Neural crest cell (in vitro differentiated cells): ENCODE measurements around the gene ZNRF2. TPM values are rescaled to one million over a fixed set of nuclear protein-coding genes. Genes with fewer than 3 reads are reported as not detected.
"Not testable (repeated sequence)": the region's sequence is repeated elsewhere in the genome, so short reads cannot be mapped to it uniquely, and the experiment has no call there.

Experiments used
- DNase-seq: peaks from one replicate; pipeline ENCODE4 v3.0.0; 2021; ENCODE audit warnings: low read depth, mixed read lengths, low spot score
- H3K27ac Mint-ChIP-seq: one replicate; pipeline ENCODE4 v1.8.0; 2021; ENCODE audit warnings: mild to moderate bottlenecking, mixed read lengths; ENCODE audit not compliant: unreplicated experiment
- H3K27me3 Mint-ChIP-seq: 2 replicates; pipeline ENCODE4 v1.8.0; 2021; ENCODE audit warnings: low read depth, mild to moderate bottlenecking, mixed read lengths
- H3K36me3 Mint-ChIP-seq: 2 replicates; pipeline ENCODE4 v1.8.0; 2021; ENCODE audit warnings: low read depth, mild to moderate bottlenecking, mixed read lengths
- H3K4me1 Mint-ChIP-seq: 2 replicates; pipeline ENCODE4 v1.8.0; 2021; ENCODE audit warnings: mixed read lengths
- H3K4me3 Mint-ChIP-seq: one replicate; pipeline ENCODE4 v1.8.0; 2021; ENCODE audit warnings: mild to moderate bottlenecking, mixed read lengths
- H3K9me3 Mint-ChIP-seq: 2 replicates; pipeline ENCODE4 v1.8.0; 2021; ENCODE audit warnings: mixed read lengths
- total RNA-seq: library from RNA; stranded (reverse); gene quantifications from 2 replicates; pipeline ENCODE4 v1.2.1, GENCODE V29; 2021
- TF ChIP-seq, protein P1 (sequence below): fragments of 200-600 bp; sonication (generic); conservative IDR thresholded peaks from 2 replicates; pipeline ENCODE4 v1.5.0; 2021; ENCODE audit warnings: antibody characterized with exemption, mild to moderate bottlenecking

The ZNRF2 gene
- total RNA-seq, 1 donor from 2014 or later, result 5.4 TPM

GRCh38 chr7:30264052-30264451 is 20.3 kb upstream of the ZNRF2 start:
- DNase-seq, result no peak
- Mint-ChIP-seq H3K27ac (no peak overlapping the region), H3K27me3 (peaks cover 5% of the 10 kb centered on the region), H3K9me3 (no peaks in the 10 kb centered on the region), H3K36me3 (no peaks in the 10 kb centered on the region), H3K4me3 (no peak overlapping the region), H3K4me1 (no peaks in the 10 kb centered on the region)
- TF ChIP-seq, protein P1, sequence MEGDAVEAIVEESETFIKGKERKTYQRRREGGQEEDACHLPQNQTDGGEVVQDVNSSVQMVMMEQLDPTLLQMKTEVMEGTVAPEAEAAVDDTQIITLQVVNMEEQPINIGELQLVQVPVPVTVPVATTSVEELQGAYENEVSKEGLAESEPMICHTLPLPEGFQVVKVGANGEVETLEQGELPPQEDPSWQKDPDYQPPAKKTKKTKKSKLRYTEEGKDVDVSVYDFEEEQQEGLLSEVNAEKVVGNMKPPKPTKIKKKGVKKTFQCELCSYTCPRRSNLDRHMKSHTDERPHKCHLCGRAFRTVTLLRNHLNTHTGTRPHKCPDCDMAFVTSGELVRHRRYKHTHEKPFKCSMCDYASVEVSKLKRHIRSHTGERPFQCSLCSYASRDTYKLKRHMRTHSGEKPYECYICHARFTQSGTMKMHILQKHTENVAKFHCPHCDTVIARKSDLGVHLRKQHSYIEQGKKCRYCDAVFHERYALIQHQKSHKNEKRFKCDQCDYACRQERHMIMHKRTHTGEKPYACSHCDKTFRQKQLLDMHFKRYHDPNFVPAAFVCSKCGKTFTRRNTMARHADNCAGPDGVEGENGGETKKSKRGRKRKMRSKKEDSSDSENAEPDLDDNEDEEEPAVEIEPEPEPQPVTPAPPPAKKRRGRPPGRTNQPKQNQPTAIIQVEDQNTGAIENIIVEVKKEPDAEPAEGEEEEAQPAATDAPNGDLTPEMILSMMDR, result no peak

DNA sequence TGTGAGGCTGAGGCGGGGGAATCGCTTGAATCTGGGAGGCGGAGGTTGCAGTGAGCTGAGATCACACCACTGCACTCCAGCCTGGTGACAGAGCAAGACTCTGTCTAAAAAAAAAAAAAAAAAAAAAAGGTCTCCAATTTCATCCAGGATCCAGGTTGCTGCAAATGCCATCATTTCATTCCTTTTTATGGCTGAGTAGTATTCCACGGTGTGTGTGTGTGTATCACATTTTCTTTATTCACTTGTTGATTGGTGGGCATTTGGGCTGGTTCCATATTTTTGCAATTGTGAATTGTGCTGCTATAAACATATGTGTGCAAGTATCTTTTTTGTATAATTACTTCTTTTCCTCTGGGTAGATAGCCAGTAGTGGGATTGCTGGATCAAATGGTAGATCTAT is 19.2 kb upstream of the ZNRF2 start:
- not testable (repeated sequence) for H3K36me3 Mint-ChIP-seq, H3K27me3 Mint-ChIP-seq, H3K9me3 Mint-ChIP-seq, H3K4me1 Mint-ChIP-seq, DNase-seq, H3K4me3 Mint-ChIP-seq, H3K27ac Mint-ChIP-seq

DNA sequence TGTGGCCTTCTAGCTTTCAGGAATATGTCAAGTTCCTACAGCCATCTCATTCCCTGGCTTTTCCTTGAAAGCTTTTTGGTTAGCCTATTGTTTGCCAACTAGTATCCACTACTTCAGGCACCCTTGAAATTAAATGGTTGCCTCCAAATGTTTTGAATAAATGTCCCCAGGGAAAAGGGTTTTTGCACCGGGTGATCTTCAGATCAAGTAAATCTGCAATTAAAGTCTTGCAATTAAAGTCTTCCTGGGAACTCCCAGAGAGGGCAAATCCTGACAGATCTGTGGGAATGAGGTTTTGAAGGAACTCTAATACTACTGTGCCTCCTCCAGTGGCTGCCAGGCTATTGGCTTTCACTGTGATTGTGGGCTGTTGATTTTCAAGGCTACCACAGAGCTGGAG is 17.7 kb upstream of the ZNRF2 start:
- Mint-ChIP-seq H3K4me3 (no peak overlapping the region), H3K27me3 (peaks cover 10% of the 10 kb centered on the region), H3K9me3 (no peaks in the 10 kb centered on the region), H3K27ac (no peak overlapping the region), H3K4me1 (no peaks in the 10 kb centered on the region), H3K36me3 (no peaks in the 10 kb centered on the region)
- TF ChIP-seq, protein P1, result no peak
- DNase-seq, result no peak

DNA sequence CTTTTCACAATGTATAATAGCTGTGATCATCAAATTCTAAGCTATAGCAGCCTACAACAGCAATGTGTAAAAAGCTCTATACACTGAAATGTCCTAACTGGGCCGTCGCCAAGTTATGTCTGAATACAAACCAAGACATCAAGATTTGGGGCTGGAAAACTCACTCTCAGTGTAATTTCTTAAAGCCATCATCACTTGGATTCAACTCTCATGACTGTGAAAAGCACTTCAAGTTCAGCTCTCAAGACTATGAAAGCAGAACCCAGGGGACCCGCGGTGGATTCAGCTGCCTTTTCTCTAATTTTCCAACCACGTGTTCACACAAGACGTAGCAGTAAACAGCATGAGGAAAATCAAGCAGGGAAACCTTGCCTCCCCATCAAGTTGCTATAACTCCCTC is 15.8 kb upstream of the ZNRF2 start:
- no peak overlapping the region for H3K27ac Mint-ChIP-seq
- H3K4me3 Mint-ChIP-seq, result no peak overlapping the region
- peaks cover 10% of the 10 kb centered on the region for H3K27me3 Mint-ChIP-seq
- no peaks in the 10 kb centered on the region for H3K4me1 Mint-ChIP-seq
- TF ChIP-seq, protein P1, result no peak
- no peaks in the 10 kb centered on the region for H3K36me3 Mint-ChIP-seq
- DNase-seq, result no peak
- H3K9me3 Mint-ChIP-seq, result no peaks in the 10 kb centered on the region

DNA sequence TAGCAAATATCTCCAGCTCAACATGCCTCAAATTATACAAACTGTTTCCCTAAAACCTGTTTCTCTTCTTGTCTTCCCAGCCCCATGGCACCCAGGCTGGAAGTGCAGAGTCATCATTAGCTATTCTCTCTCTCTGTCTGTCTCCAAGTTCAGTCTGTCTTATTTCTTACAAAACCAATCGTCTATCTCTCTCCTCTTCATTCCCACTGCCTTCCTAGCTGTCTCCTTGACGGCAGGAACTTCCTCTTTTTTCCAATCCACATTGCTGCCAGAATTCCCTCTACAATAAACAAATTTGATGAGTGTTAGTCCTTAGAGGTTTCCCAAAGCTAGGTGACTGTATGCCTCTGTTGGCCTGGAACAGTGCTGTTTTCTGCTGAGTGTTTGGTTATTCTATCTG is 14.9 kb upstream of the ZNRF2 start:
- Mint-ChIP-seq H3K4me3 (no peak overlapping the region), H3K27me3 (peaks cover 5% of the 10 kb centered on the region), H3K9me3 (no peaks in the 10 kb centered on the region), H3K27ac (no peak overlapping the region), H3K4me1 (no peaks in the 10 kb centered on the region), H3K36me3 (no peaks in the 10 kb centered on the region)
- TF ChIP-seq, protein P1, result no peak
- no peak for DNase-seq

- no peak overlapping the region for H3K27ac Mint-ChIP-seq
Measured at GRCh38 chr7:30270921-30271320, 13.5 kb upstream of the ZNRF2 start.

More at GRCh38 chr7:30270921-30271320, 13.5 kb upstream of the ZNRF2 start:
- DNase-seq, result no peak
- H3K36me3 Mint-ChIP-seq, result no peaks in the 10 kb centered on the region
- no peaks in the 10 kb centered on the region for H3K9me3 Mint-ChIP-seq
- H3K4me1 Mint-ChIP-seq, result no peaks in the 10 kb centered on the region
- TF ChIP-seq, protein P1, result no peak
- H3K27me3 Mint-ChIP-seq, result peaks cover 5% of the 10 kb centered on the region
- H3K4me3 Mint-ChIP-seq, result no peak overlapping the region
